ENCODE data around the gene ARHGEF5. TPM values are rescaled to one million over a fixed set of nuclear protein-coding genes. Genes with fewer than 3 reads are reported as not detected.

ARHGEF5 gene
- polyA plus RNA-seq, 1 donor (not counting 4 experiments of a cell fraction or from before 2014, with no cell fraction given): 24.2 TPM

DNA sequence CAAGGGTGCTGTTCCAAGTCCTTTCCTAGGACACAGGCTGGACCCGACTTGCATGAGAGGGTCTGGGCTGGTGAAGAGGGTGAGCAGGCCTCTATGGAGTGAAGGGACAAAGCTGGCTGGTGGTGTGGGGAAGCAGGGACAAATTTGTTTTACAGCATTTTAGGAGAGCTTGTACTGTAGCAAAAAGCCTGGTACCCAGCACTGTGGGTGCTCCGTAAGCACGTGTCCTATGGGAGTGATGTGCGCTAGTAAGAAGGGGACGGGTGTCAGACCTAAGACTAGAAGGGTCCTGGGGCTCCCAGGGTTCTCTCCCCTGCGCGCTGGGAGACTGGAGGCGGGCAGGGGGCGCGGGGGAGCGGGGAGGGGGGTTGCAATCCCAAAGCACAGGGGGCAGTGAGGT is 47.9 kb downstream of the ARHGEF5 start:
- no peaks in the 10 kb centered on the region for H3K9me1 ChIP-seq (ENCODE audit: control insufficient read depth, extremely low read depth, insufficient read depth, low read length)
- H3K79me2 ChIP-seq (ENCODE audit: control insufficient read depth, insufficient read depth, low read length): no peaks in the 10 kb centered on the region
- H3K4me1 ChIP-seq (ENCODE audit: control insufficient read depth, extremely low read depth, insufficient read depth, low read length): peaks cover 15% of the 10 kb centered on the region
- no peak for FAIRE-seq
- no peak overlapping the region for H3K4me3 ChIP-seq (ENCODE audit: control insufficient read depth in 2 of 3, extremely low read depth in 1 of 3, insufficient read depth in 2 of 3, low read depth in 1 of 3, low read length in 3 of 3)
- H3K36me3 ChIP-seq (ENCODE audit: control insufficient read depth in 2 of 2, extremely low read depth in 1 of 2, insufficient read depth in 2 of 2, low read length in 2 of 2): no peaks in the 10 kb centered on the region
- dilution Hi-C loops (cut with MboI; ENCODE audit: extremely low pct_ligation_motif_present, low sequenced_read_pairs): no loop called here
- DNase-seq (ENCODE audit: low read depth, low spot score): no peak
- TF ChIP-seq EZH2 (IDR thresholded peaks at IDR 0.05; ENCODE audit: low read length): no peak
- TF ChIP-seq, protein P1, sequence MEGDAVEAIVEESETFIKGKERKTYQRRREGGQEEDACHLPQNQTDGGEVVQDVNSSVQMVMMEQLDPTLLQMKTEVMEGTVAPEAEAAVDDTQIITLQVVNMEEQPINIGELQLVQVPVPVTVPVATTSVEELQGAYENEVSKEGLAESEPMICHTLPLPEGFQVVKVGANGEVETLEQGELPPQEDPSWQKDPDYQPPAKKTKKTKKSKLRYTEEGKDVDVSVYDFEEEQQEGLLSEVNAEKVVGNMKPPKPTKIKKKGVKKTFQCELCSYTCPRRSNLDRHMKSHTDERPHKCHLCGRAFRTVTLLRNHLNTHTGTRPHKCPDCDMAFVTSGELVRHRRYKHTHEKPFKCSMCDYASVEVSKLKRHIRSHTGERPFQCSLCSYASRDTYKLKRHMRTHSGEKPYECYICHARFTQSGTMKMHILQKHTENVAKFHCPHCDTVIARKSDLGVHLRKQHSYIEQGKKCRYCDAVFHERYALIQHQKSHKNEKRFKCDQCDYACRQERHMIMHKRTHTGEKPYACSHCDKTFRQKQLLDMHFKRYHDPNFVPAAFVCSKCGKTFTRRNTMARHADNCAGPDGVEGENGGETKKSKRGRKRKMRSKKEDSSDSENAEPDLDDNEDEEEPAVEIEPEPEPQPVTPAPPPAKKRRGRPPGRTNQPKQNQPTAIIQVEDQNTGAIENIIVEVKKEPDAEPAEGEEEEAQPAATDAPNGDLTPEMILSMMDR (optimal IDR thresholded peaks at IDR 0.05 in 1 of 3, IDR thresholded peaks at IDR 0.05 in 1 of 3, conservative IDR thresholded peaks at IDR 0.05 in 1 of 3; ENCODE audit: extremely low read depth in 1 of 3, insufficient read depth in 2 of 3, low read length in 3 of 3): no peak
- no peaks in the 10 kb centered on the region for H3K27me3 ChIP-seq (ENCODE audit: control insufficient read depth, extremely low read depth, insufficient read depth, low read length)
- no peak overlapping the region for H3K4me2 ChIP-seq (ENCODE audit: control insufficient read depth, extremely low read depth, insufficient read depth, low read depth, low read length)
- H3K9me3 ChIP-seq (ENCODE audit: control insufficient read depth, low read depth, low read length): no peaks in the 10 kb centered on the region
- H4K20me1 ChIP-seq (ENCODE audit: control insufficient read depth, extremely low read depth, insufficient read depth, low read length): no peaks in the 10 kb centered on the region
- no peak overlapping the region for H2AFZ ChIP-seq (ENCODE audit: control insufficient read depth, low read length)
- H3K9ac ChIP-seq (ENCODE audit: control insufficient read depth, extremely low read depth, insufficient read depth, low read length): no peak overlapping the region
- no peak overlapping the region for H3K27ac ChIP-seq (ENCODE audit: control insufficient read depth, insufficient read depth, low read length)

DNA sequence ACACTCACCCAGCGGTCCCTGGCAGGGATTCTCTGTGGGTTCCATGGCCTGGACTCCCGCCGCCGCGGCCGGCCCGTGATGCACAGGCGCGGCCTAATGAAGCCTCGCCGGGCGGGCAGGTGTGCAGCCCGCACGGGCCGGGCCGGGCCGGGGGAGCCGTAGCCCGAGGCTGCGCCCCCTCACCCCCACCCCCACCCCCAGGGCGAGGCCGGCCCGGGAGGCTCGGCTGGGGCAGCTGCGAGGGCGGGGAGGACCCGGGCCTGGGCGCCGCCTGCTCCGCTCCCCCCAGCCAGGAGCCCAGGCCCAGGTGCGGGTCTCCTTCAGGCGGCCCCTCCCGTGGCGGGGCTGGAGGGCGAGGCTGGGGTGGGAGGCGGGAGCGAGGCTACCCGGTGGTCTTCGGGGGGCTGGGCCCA is 48.5 kb downstream of the ARHGEF5 start, which contains the start of gene NOBOX:
Gene NOBOX (minus strand): TSS at position 45 of the 413 bp plus-strand sequence.
- dilution Hi-C loops (cut with MboI; ENCODE audit: extremely low pct_ligation_motif_present, low sequenced_read_pairs): no loop called here
- Histone ChIP-seq H2AFZ (ENCODE audit: control insufficient read depth, low read length) (no peak within 1 kb of the TSS), H4K20me1 (ENCODE audit: control insufficient read depth, extremely low read depth, insufficient read depth, low read length) (no peaks in the 10 kb centered on the region), H3K27ac (ENCODE audit: control insufficient read depth, insufficient read depth, low read length) (no peak within 1 kb of the TSS), H3K9ac (ENCODE audit: control insufficient read depth, extremely low read depth, insufficient read depth, low read length) (no peak within 1 kb of the TSS), H3K79me2 (ENCODE audit: control insufficient read depth, insufficient read depth, low read length) (no peaks in the 10 kb centered on the region), H3K4me1 (ENCODE audit: control insufficient read depth, extremely low read depth, insufficient read depth, low read length) (peaks cover 20% of the 10 kb centered on the region), H3K9me3 (ENCODE audit: control insufficient read depth, low read depth, low read length) (no peaks in the 10 kb centered on the region), H3K4me3 (ENCODE audit: control insufficient read depth in 2 of 3, extremely low read depth in 1 of 3, insufficient read depth in 2 of 3, low read depth in 1 of 3, low read length in 3 of 3) (no peak within 1 kb of the TSS), H3K4me2 (ENCODE audit: control insufficient read depth, extremely low read depth, insufficient read depth, low read depth, low read length) (no peak within 1 kb of the TSS), H3K27me3 (ENCODE audit: control insufficient read depth, extremely low read depth, insufficient read depth, low read length) (no peaks in the 10 kb centered on the region), H3K36me3 (ENCODE audit: control insufficient read depth in 2 of 2, extremely low read depth in 1 of 2, insufficient read depth in 2 of 2, low read length in 2 of 2) (no peaks in the 10 kb centered on the region), H3K9me1 (ENCODE audit: control insufficient read depth, extremely low read depth, insufficient read depth, low read length) (no peaks in the 10 kb centered on the region)
- DNase-seq (ENCODE audit: low read depth, low spot score) (no peak), FAIRE-seq (no peak)
- TF ChIP-seq EZH2 (IDR thresholded peaks at IDR 0.05; ENCODE audit: low read length): no peak
- TF ChIP-seq, protein P1 (optimal IDR thresholded peaks at IDR 0.05 in 1 of 3, IDR thresholded peaks at IDR 0.05 in 1 of 3, conservative IDR thresholded peaks at IDR 0.05 in 1 of 3; ENCODE audit: extremely low read depth in 1 of 3, insufficient read depth in 2 of 3, low read length in 3 of 3): no peak

Data from keratinocyte (primary cell).